Stimulated activated CD8-positive, alpha-beta memory T cell treated with anti-CD3 and anti-CD28 coated beads, Interleukin-2, amount 100 ng/mL, for 1 hour (primary cell): Measurements from ENCODE around the gene MYL7.

Experiments
- DNase-seq, 2 donors: peaks; one replicate each; pipeline ENCODE4 v3.0.0-alpha.2; 2020; ENCODE audit warnings: low read depth in 2 of 2

MYL7 gene

DNA sequence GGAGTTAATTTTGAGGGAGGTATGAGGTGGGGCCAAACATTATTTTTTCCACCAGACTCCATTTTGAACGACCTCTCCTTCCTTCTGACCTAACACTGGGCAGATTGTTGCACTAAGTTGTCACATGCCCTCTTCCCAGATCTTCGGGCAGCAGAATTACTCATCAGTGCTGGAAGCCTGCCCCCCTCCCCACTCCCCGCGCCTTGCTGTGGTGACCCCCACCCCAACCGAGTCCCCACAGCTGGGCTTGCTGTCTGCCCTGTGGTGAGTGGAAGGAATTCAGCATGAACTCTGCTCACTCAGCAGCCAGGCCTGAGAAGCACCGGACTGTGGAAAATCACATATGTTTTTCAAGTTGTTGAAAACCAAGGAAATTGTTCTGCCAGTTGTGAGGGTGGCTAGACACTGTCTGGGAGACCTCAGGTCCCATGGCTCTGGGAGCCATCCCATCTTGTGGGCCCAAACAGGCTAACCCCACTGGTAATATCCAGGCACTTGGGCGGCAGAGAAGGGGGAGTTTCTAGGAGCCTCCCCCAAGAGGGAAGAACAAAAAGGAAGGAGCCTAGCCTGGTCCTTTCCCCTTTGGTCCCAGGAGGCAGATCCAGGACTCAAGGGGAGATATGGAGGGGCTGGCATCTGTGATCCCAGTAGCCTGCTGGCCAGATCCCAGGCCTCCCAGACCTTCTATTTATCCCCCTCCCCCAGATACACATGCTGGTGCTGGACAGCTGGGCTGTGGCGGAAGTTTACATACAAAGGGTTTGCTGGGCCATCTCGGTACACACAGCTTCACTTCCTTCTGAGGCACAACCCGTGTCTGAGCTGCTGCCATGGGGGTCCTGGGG, 40.5 kb downstream of the MYL7 start:
- no peak for DNase-seq

- no peak for DNase-seq
Measured at GRCh38 chr7:44099669-44100068, 41.5 kb downstream of the MYL7 start.

DNA sequence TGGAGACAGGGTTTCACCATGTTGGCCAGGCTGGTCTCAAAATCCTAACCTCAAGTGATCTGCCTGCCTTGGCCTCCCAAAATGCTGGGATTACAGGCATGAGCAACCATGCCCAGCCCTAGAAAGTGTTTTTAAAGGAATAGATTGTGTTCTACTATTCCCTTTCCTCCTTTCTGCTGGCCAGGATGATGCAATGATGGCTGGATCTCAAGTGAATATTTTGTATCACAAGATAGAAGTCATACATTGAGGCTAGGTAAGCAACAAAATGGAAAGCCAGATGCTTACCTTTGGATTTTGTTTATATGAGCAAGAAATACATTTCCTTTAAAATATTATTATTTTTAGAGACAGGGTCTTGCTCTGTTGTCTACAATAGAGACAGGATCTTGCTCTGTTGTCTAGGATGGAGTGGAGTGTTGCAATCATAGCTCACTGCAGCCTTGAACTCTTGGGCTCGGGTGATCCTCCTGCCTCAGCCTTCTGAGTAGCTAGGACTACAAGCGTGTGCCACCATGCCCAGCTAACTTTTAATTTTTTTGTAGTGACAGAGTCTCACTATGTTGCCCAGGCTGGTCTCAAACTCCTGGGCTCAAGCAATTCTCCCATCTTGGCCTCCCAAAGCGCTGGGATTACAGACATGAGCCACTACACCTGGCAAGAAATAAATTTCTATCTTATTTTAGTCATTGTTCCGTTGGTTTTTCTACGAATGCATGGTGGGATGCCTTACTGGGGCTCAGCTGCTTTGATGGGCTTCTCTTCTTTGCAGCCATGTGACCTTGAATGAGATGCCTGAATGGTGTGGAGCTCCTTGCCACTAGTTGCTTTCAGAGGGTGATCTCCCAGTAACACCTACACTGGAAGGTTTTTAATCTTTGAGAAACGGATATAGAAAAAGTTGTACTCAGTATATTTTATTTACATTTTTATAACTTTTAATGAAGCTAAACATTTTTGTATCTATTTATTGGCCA, 42.8 kb downstream of the MYL7 start:
- DNase-seq: no peak

DNA sequence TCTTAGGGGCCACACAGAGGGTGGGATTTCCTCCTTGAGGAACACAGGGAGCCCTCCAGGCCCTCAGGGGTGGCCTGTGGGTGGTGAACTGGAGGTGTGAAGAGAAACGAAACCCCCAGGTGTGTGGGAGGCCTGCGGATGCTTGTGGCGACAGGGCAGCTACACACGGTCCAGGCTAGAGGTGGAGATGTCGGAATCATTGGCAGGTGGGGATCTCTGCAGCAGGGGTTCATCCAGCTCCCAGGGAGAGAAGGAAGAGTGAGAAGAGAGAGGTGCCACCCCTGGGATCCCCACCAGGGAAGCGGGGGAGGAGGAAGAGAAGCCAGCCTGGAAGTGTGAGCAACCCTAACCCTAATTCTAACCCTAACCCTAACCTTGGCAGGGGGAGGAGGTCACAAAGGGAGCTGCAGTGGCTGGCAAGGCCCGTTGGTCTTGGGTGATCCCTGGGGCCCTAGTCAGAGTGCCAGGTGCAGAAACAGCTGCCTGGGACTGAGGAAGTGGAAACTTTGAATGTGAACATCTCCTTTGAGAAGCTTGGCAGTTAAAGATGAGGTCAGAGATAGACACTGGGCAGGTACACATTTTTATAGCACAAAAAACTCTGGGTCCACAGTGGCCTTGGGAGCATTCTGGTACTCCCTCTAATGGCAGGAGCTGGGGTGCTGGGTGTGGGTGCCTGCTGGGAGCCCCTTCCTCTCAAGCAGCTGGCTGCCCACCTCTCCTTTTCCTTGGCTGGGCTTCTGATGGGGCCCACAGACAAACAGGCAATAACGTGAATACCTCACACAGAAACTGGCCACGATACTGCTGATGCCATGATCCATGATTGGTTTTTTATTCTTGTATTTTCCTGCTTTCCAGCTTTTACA, 43.8 kb downstream of the MYL7 start:
- no peak for DNase-seq

DNA sequence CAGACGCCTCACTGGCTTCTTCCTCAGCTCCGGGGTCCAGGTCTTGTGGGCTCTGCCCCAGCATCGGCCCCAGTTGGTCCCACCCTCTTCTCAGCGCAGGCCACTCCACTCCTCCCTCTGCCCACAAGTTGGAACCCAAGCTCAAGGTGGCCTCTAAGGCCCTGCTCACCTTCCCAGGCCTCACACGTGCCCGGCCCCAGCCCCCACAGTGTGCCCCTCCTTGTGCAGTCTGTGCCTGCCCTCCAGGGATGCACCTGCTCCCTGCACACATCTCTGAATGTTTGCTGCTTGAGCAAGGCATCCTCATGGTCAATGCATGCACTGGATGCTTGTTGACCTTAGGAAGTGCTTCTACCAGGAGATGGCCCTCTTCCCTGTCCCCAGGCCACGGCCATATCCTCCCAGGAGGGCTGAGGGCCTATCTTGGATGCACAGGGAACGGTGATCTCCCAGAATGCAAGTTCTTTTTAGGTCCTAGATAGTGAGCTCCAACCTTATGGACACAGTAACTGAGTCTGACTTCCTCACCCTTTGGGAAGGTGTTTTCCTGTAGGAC, 44.7 kb downstream of the MYL7 start:
- no peak for DNase-seq

DNA sequence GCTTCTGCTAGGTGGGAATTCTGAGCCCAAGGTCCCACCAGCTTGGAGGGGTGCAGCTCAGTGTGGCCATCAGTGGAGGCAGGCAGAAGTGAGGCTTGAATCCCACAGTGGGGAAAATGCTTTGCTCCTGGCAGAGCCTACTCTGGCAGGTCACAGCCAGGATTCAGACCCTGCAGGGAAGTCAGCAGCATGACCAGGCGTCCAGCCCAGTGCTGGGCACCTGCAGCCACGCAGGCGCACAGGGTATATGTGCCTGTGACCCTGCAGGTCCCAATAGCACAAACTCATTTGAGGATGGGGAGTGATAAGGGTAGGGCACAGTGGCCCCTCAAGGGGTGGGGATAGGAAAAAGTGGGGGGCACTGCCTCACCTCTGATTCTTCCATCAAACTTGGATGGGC, 45.4 kb downstream of the MYL7 start:
- no peak for DNase-seq

- DNase-seq: no peak
Measured at GRCh38 chr7:44094883-44095592, 46.1 kb downstream of the MYL7 start.

GRCh38 chr7:44094365-44094764, 46.8 kb downstream of the MYL7 start:
- no peak for DNase-seq

DNA sequence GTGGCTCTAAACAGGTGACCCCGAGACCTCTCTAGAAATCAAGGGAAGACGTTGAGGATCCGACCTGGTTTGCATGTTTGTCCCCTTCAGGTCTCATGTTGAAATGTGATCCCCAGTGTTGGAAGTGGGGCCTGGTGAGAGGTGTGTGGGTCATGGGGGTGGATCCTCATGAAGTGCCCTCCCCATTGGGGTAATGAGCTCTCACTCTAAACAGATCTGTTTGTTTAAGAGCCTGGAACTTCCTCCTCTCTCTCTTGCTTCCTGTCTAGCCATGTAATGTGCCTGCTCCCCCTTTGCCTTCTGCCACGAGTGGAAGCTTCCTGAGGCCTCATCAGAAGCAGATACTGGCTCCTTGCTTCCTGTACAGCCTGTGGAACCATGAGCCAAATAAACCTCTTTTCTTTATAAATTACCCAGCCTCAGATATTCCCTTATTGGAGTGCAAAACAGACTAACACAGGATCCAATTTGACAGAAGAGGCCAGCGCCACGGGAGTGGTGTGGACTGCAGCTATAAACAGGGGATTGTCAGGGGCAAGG, 48.0 kb downstream of the MYL7 start:
- no peak for DNase-seq
